Muscle of back (tissue), 13 donors: Measurements from ENCODE around the gene ATXN1L. TPM values are rescaled to one million over a fixed set of nuclear protein-coding genes. Genes with fewer than 3 reads are reported as not detected.
A peak's percentile ranks its signal among the peaks of the same experiment; 100 is the strongest.
"Not testable (repeated sequence)": the region's sequence is repeated elsewhere in the genome, so short reads cannot be mapped to it uniquely, and the experiment has no call there.

Experiments used
- DNase-seq, 3 donors: peaks; one replicate each; pipeline versions ENCODE4 v3.0.0 to v3.0.0-alpha.2; 2013
- long read RNA-seq, 9 donors: transcript quantifications; one replicate each; lab custom pipeline, GENCODE V29; 2026
- polyA plus RNA-seq, 10 donors: library from polyadenylated mRNA; unstranded; fragments of 120-200 nt; gene quantifications; one replicate each; pipeline ENCODE4 v1.2.1, GENCODE V29; 2013; ENCODE audit not compliant: insufficient read length in 10 of 10

ATXN1L gene
- 10 to 100 TPM; 15.8 to 21.0 (median 18.4) TPM for polyA plus RNA-seq
- long read RNA-seq, donor 1, full-length matches to known transcripts, result 5 of 5 reads
- long read RNA-seq, donor 1, partial matches to known transcripts, result 0 of 5 reads
- long read RNA-seq, donor 1, other reads (novel, unspliced or antisense), result 0 of 5 reads
- long read RNA-seq, donor 2, full-length matches to known transcripts, result 5 of 5 reads
- long read RNA-seq, donor 2, partial matches to known transcripts, result 0 of 5 reads
- long read RNA-seq, donor 2, other reads (novel, unspliced or antisense), result 0 of 5 reads
- long read RNA-seq, donor 3, result 0 reads
- long read RNA-seq, donor 4, full-length matches to known transcripts, result 7 of 7 reads
- long read RNA-seq, donor 4, partial matches to known transcripts, result 0 of 7 reads
- long read RNA-seq, donor 4, other reads (novel, unspliced or antisense), result 0 of 7 reads
- long read RNA-seq, donor 5, full-length matches to known transcripts, result 6 of 6 reads
- long read RNA-seq, donor 5, partial matches to known transcripts, result 0 of 6 reads
- long read RNA-seq, donor 5, other reads (novel, unspliced or antisense), result 0 of 6 reads
- long read RNA-seq, donor 6, full-length matches to known transcripts, result 6 of 6 reads
- long read RNA-seq, donor 6, partial matches to known transcripts, result 0 of 6 reads
- long read RNA-seq, donor 6, other reads (novel, unspliced or antisense), result 0 of 6 reads
- long read RNA-seq, donor 7, full-length matches to known transcripts, result 7 of 7 reads
- long read RNA-seq, donor 7, partial matches to known transcripts, result 0 of 7 reads
- long read RNA-seq, donor 7, other reads (novel, unspliced or antisense), result 0 of 7 reads
- long read RNA-seq, donor 8, full-length matches to known transcripts, result 1 of 1 reads
- long read RNA-seq, donor 8, partial matches to known transcripts, result 0 of 1 reads
- long read RNA-seq, donor 8, other reads (novel, unspliced or antisense), result 0 of 1 reads
- long read RNA-seq, donor 9, result 0 reads

GRCh38 chr16:71845639-71846430 is at the start of gene ATXN1L:
Gene ATXN1L, plus strand, starts transcription at chr16:71845976. Its CDS starts 3,765 bp downstream, at chr16:71849741.
- DNase-seq, result peak; percentile 93 to 95 (median 94)

GRCh38 chr16:71796501-71797097 is 49.2 kb upstream of the ATXN1L start:
- DNase-seq, result no peak

GRCh38 chr16:71803305-71803690 is 42.5 kb upstream of the ATXN1L start:
- no peak for DNase-seq

GRCh38 chr16:71807905-71808592 is 37.7 kb upstream of the ATXN1L start:
- peak in 2 of 3 donors; percentile 18 to 51 for DNase-seq

- peak; percentile 97 to 99 (median 98) for DNase-seq
Measured at GRCh38 chr16:71808593-71809459, 37.0 kb upstream of the ATXN1L start, which contains the start of gene AP1G1. Gene AP1G1, minus strand, starts transcription at chr16:71808834. Its CDS starts 19,355 bp downstream, at chr16:71789479.

- not testable (repeated sequence) for DNase-seq
Measured at GRCh38 chr16:71810155-71810530, 35.6 kb upstream of the ATXN1L start.

- DNase-seq, result peak in 1 of 3 donors; percentile 9
Measured at GRCh38 chr16:71811261-71811803, 34.4 kb upstream of the ATXN1L start.

GRCh38 chr16:71817155-71817500 is 28.6 kb upstream of the ATXN1L start:
- not testable (repeated sequence) for DNase-seq

- no peak for DNase-seq
Measured at GRCh38 chr16:71826533-71827017, 19.2 kb upstream of the ATXN1L start.

GRCh38 chr16:71830359-71830758 is 15.4 kb upstream of the ATXN1L start:
- no peak for DNase-seq

- not testable (repeated sequence) for DNase-seq
Measured at GRCh38 chr16:71831698-71832097, 14.1 kb upstream of the ATXN1L start.

- not testable (repeated sequence) for DNase-seq
Measured at GRCh38 chr16:71832112-71832511, 13.7 kb upstream of the ATXN1L start.

- no peak for DNase-seq
Measured at GRCh38 chr16:71834291-71834690, 11.5 kb upstream of the ATXN1L start.

- no peak for DNase-seq
Measured at GRCh38 chr16:71837150-71837549, 8.6 kb upstream of the ATXN1L start.

GRCh38 chr16:71840052-71840451 is 5.7 kb upstream of the ATXN1L start:
- peak in 1 of 3 donors; percentile 12 for DNase-seq

- no peak for DNase-seq
Measured at GRCh38 chr16:71843572-71843971, 2.2 kb upstream of the ATXN1L start.

GRCh38 chr16:71846431-71846830 is 655 bp downstream of the ATXN1L start:
- DNase-seq, result peak in 2 of 3 donors; percentile 0 to 12

- no peak for DNase-seq
Measured at GRCh38 chr16:71847096-71847495, 1.3 kb downstream of the ATXN1L start.

- DNase-seq, result no peak
Measured at GRCh38 chr16:71848622-71849021, 2.8 kb downstream of the ATXN1L start.
